ENCODE measurements around the gene COQ7. TPM values are rescaled to one million over a fixed set of nuclear protein-coding genes. Genes with fewer than 3 reads are reported as not detected.

Gene COQ7
- polyA plus RNA-seq, 1 experiment, result 10.7 TPM

- ChIA-PET CTCF (interaction anchor here (0.9 to 3.4 kb wide), 7 partner anchors 9 to 66 kb away, joined by 3 to 12 read pairs (median 6); no protein-coding TSS in a partner anchor), POLR2A (no interaction called here)
- TF ChIP-seq CTCF (IDR thresholded peaks at IDR 0.05; ENCODE audit: insufficient read depth, low read depth, low read length), result 0 out of 2 replicates have a peak, but pooled peaks have one; percentile 13
- Histone ChIP-seq H3K27me3 (ENCODE audit: control insufficient read depth, insufficient read depth, low read length) (no peaks in the 10 kb centered on the region), H3K36me3 (ENCODE audit: control insufficient read depth, insufficient read depth, low read length) (peaks cover 10% of the 10 kb centered on the region), H3K4me3 (ENCODE audit: low read depth, low read length) (peak within 1 kb of the TSS; percentile 75)
- peak; percentile 61 for DNase-seq (ENCODE audit: low read depth)
These were observed 46.4 kb downstream of the COQ7 start, which contains the start of gene ITPRIPL2 for GRCh38 chr16:19113577-19114358. Gene ITPRIPL2 (plus strand): TSS chr16:19113964. CDS start chr16:19114462, 498 bp downstream.

GRCh38 chr16:19114359-19115147 is 47.1 kb downstream of the COQ7 start:
- H3K4me3 ChIP-seq (ENCODE audit: low read depth, low read length), result peak overlapping the region; percentile 75
- ChIA-PET POLR2A (no interaction called here), CTCF (interaction anchor here (0.8 to 3.4 kb wide), 8 partner anchors 9 to 65 kb away, joined by 3 to 12 read pairs (median 5); no protein-coding TSS in a partner anchor)
- no peaks in the 10 kb centered on the region for H3K27me3 ChIP-seq (ENCODE audit: control insufficient read depth, insufficient read depth, low read length)
- TF ChIP-seq CTCF (IDR thresholded peaks at IDR 0.05; ENCODE audit: insufficient read depth, low read depth, low read length), result peak; percentile 43
- peaks cover 10% of the 10 kb centered on the region for H3K36me3 ChIP-seq (ENCODE audit: control insufficient read depth, insufficient read depth, low read length)
- DNase-seq (ENCODE audit: low read depth), result no peak

GRCh38 chr16:19115148-19116021 is 48.0 kb downstream of the COQ7 start:
- POLR2A ChIA-PET, result no interaction called here
- CTCF ChIA-PET, result interaction anchor here (0.8 to 1.3 kb wide), 3 partner anchors 28 to 62 kb away, joined by 3 to 4 read pairs (median 4); no protein-coding TSS in a partner anchor

More at GRCh38 chr16:19115148-19116021, 48.0 kb downstream of the COQ7 start:
- no peaks in the 10 kb centered on the region for H3K27me3 ChIP-seq (ENCODE audit: control insufficient read depth, insufficient read depth, low read length)
- DNase-seq (ENCODE audit: low read depth), result no peak
- peaks cover 10% of the 10 kb centered on the region for H3K36me3 ChIP-seq (ENCODE audit: control insufficient read depth, insufficient read depth, low read length)
- TF ChIP-seq CTCF (IDR thresholded peaks at IDR 0.05; ENCODE audit: insufficient read depth, low read depth, low read length), result 0 out of 2 replicates have a peak, but pooled peaks have one; percentile 16
- peak overlapping the region; percentile 75 for H3K4me3 ChIP-seq (ENCODE audit: low read depth, low read length)
